ENCODE measurements around the gene MTA3.

- TF ChIP-seq EP300 (conservative IDR thresholded peaks at IDR 0.05; ENCODE audit: poor library complexity, severe bottlenecking) (no peak), EZH2 (IDR thresholded peaks at IDR 0.05; ENCODE audit: borderline replicate concordance, insufficient read depth, low read length, poor library complexity, severe bottlenecking) (no peak), CTCF (IDR thresholded peaks at IDR 0.05; ENCODE audit: poor library complexity, severe bottlenecking) (no peak), POLR2AphosphoS5 (IDR thresholded peaks at IDR 0.05) (no peak), TAF1 (IDR thresholded peaks at IDR 0.05; ENCODE audit: low read depth) (no peak)
These were observed 175.2 kb downstream of the MTA3 start for GRCh38 chr2:42743659-42743990.

Data from neural cell (in vitro differentiated cells).